GM18858 (cell line): ENCODE data around the gene MAPKAPK3.
"Not testable (repeated sequence)": the region's sequence is repeated elsewhere in the genome, so short reads cannot be mapped to it uniquely, and the experiment has no call there.

Experiments used
- ATAC-seq: cut with Tn5 transposase; IDR thresholded peaks from one replicate; pipeline ENCODE4 v1.9.1; 2021; ENCODE audit not compliant: unreplicated experiment

MAPKAPK3 gene

DNA sequence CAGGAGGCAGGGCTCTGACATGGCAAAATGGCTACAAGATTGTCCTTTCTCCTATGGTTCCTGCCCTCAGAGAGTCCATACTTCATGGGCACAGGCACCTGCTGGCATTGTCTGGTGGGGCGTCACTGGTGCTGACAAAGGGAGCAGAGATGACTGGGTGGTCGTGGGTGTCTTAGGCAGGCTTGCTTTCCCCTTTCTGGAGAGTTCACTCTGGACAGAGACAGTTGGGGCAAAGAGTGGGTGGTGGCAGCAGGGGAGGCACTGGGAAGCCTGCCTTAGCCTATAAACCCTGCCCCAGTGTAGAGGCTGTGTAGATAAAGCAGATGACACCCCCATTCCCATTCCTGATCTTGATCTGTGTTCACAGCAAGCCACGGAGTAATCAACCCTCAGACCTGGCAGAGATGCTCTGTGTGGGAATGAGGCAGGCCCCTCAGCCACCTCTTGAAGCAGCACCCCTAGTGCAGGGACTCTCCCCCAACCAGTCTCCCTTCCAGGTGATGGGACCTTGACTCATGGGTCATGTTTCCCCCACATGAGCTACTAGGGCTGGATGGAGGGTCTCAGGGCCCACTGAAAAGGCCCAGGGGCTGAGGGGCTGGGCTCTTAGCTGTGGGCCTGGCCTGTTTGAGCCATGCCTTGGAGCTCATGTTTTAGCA lies 37.1 kb downstream of the MAPKAPK3 start:
- ATAC-seq = no peak

DNA sequence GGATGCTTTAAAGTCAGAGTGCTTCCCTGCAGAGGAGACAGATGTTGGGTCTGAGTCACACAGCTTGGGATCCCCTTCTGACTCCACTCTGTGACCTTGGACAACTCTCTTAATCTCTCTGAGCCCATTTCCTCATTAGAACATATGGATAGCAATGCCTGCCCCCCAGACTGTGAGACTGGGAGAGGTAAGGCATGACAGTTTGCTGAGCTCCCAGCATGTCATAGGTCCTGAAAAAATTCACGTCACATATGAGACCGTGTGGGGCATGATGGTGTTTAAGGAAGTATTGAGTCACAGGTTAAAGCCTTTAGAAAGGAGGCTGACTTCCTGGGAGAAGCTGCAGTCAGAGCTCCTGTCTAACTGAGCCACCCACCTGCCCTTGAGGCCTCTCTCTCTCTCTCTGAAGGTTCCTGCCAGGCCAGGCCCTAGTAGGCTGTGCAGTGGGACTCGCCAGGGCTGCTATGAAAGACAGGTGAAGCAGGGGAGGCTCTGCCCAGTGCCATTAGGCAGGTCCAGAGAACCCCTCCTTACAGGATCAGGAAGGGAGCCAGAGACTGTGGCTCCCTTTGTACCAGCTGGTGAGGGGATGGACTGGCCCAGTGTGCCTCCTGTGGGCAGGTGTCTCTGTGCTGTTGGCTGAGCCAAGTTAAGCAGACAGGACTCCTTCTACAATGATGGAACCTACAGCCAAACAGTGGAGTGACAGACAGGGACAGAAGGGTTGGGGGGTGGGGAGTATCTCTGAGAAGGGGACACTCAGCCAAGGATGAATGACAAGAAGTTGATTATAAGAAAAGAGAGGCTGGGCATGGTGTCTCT lies 38.3 kb downstream of the MAPKAPK3 start:
- no peak for ATAC-seq

GRCh38 chr3:50656417-50657195 lies 39.7 kb downstream of the MAPKAPK3 start:
- no peak for ATAC-seq

DNA sequence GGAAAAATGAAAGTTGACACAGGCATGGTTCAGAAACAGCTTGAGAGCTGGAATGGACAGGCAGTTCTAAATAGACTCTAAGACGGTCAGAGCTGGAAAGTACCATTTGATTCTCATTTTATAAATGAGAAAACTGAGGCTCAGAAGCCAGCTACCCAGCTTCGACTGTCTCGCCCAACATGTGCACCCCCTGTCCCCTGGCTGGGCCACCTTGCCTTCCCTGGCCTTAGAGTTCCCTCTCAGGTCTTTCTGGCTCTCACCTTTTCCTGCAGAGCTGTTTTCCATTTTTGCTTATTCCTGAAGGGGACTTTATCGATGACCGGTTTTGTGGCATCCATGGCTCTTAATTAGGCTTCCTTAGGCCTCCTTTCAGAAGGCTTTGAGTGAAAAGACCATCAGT lies 40.5 kb downstream of the MAPKAPK3 start:
- no peak for ATAC-seq

- no peak for ATAC-seq
Observed at GRCh38 chr3:50657816-50658215, 40.9 kb downstream of the MAPKAPK3 start.

GRCh38 chr3:50658416-50658815 lies 41.5 kb downstream of the MAPKAPK3 start:
- no peak for ATAC-seq

- ATAC-seq = no peak
Observed at GRCh38 chr3:50658831-50659230, 41.9 kb downstream of the MAPKAPK3 start.

- no peak for ATAC-seq
Observed at GRCh38 chr3:50660386-50660785, 43.4 kb downstream of the MAPKAPK3 start.

DNA sequence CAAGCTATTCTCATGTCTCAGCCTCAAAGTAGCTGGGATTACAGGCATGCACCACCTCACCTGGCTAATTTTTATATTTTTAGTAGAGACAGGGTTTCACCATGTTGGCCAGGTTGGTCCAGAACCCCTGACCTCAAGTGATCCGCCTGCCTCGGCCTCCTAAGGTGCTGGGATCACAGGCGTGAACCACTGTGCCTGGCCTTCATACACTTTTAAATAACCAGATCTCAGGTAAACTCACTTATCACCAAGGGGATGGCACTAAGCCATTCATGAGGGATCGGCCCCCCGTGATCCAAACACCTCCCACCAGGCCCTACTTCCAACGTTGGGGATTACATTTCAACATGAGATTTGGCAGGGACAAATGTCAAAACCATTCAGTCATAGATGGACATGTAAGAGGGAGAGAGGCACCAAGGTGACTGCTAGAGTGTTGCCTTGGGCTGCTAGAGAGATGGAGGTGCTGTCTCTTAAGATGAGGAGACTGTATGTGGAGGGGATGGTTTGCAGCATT lies 44.4 kb downstream of the MAPKAPK3 start:
- no peak for ATAC-seq

GRCh38 chr3:50662408-50662807 lies 45.5 kb downstream of the MAPKAPK3 start:
- no peak for ATAC-seq

DNA sequence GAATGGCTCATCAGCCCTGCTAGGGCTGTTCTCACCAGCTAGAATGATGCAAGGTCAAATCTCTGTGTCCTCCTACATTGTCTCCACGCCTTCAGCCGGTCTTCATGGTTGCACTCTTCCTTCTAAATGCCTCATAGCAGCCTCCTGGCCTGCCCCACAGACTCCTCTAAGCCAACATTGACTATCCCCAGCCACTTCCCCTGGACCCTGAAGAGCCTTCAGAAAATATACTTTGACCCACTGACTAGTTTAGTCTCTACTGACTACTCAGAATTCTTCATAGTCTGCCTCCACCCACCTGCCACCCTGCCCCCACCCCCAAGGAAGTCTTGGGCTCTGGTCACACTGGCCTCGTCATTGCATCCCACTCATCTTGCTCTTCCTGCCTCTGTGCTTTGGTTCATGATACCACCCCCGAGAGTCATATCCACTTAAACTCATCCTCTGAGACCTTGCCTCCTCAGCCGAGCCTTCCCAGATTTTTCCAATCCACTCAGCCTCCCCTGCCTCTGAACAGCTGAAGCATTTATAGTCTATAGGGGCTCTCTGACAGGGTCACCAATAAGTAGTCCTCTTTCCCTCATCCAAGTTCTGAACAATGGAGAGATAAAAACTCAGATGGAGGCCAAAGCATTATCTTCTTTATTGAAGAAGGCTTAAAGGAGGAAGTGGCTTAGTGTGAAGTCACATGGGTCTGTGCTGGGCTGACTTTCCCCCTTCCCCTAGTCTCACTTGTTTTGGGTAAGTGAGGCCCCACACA lies 48.3 kb downstream of the MAPKAPK3 start:
- ATAC-seq = no peak

- ATAC-seq = not testable (repeated sequence)
Observed at GRCh38 chr3:50665841-50666115, 48.8 kb downstream of the MAPKAPK3 start.

DNA sequence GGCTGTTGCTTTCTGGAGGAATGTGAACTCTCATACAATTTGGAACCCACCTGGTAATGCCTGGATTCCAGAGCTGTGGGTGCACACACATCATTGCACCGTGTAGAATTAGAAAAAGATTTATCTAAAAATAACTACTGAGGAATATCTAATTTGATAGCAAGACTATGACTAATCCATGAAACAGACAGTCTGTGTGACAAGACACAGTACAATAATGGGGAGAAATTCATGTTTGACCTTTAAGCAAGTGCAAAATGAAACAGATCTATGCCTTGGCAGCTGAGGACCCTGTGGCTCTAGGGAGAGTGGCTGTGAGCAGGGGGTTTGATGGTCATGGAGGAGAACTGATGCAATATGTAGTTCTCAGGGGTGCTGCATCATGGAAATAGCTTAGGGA lies 49.9 kb downstream of the MAPKAPK3 start:
- ATAC-seq = no peak

- ATAC-seq = no peak
Observed at GRCh38 chr3:50671331-50671730, 54.4 kb downstream of the MAPKAPK3 start.

DNA sequence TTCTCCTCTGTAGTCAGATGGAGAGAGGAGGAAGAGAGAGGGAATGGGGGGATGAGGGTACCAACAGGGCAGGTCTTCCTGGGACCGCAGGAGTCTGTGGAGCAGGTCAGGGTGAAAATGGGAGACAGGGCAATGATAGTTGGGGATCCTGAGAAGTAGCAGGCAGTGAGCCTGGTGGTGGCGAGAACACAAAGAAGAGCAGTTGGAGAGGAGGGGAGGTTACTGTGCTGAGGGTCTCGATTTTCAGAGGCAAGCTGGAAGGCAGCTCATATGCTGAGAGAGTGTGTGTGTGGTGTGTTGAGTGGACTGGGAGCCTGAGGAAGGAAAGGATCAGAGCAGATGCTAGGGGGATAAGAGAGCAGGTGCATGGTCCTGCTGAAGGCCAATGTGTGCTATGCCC lies 55.7 kb downstream of the MAPKAPK3 start:
- no peak for ATAC-seq

GRCh38 chr3:50673931-50674330 lies 57.0 kb downstream of the MAPKAPK3 start:
- no peak for ATAC-seq

- no peak for ATAC-seq
Observed at GRCh38 chr3:50674349-50675178, 57.6 kb downstream of the MAPKAPK3 start, which contains the start of gene DOCK3. Gene DOCK3, plus strand, starts transcription at chr3:50674927. Its CDS starts 337 bp downstream, at chr3:50675264.

GRCh38 chr3:50675179-50676030 lies 58.5 kb downstream of the MAPKAPK3 start:
- no peak for ATAC-seq

- ATAC-seq = no peak
Observed at GRCh38 chr3:50676031-50676705, 59.2 kb downstream of the MAPKAPK3 start.
